NCI-H1092 (cell line): ENCODE data around the gene CAD.

Source experiments
- DNase-seq: peaks from one replicate; lab custom pipeline; 2025; lab: John Stamatoyannopoulos, UW

CAD gene

DNA sequence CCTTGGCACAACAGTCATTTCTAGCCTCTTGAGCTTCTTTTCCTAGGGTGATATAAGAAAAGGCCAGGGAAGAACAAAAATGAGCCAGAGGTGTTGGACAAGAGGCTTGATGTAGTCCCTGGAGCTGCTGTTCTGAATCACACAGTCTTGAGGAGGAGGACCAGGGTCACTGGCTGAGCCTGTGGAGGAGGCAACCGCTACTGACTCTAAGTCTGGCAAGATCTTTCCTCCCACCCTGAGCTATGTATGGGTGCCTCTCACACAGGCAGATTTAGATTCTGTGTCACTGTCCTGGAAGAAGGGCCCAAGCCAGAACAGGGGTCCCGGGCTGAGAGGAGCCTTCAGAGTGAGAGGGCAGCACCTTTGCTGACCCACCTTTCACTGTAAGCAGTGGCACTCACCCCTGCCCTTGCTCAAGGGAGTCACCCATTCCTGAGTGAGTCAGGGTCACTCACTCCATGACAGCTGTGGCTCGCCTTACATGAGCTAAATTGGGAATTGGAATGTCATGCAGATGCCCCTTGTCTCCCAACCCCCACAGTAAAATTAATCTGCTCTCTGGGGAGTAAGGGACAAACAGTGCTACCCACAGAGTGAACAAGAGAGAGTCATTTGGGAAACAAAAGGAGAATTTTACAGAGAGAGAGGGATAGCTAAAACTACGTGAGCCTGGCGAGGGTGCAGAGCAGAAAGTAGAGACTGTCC, 64.8 kb downstream of the CAD start, which contains the start of gene TRIM54:
Gene TRIM54, plus strand, starts transcription at position 575 of the 705 bp plus-strand sequence. CDS start 303 bp downstream, outside the sequence.
- no peak for DNase-seq

DNA sequence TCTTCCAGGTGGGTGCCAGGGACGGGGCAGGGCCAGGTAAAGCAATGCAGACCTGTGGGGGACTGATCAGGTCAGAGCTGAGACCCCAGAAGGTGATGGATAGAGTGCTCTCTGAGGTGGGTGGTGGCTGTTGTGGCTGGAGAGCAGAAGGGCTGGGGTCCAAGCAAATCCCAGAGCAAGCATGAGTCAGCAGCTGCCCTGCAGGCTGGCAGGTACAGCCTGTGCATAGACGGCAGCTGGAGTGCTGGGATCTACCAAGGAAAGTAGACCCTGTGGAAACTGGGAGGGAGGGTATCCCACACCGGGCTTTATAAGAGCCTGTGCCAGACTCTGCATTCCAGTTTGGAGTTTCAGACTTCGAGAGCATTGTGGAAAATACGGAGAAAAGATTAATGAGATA, 65.7 kb downstream of the CAD start:
- DNase-seq = no peak

DNA sequence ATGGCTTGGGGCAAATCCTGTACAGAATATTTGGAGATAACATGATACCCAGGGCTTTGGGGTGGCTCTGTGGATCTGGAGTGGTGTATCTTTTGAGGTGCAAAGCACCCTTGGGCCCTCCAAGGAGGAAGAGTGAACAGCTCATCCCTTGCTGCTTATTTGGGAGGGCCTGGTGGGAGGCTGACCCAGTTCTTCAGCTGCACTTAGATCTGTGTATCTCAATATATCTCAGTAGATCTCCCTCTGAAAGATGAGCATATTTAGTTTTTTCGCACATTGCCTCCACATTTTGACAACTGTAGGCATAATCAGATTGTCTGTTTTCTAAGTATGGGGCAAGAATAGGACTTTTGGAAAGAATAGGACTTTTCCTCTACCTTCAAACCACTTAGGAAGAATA, 67.8 kb downstream of the CAD start:
- no peak for DNase-seq

DNA sequence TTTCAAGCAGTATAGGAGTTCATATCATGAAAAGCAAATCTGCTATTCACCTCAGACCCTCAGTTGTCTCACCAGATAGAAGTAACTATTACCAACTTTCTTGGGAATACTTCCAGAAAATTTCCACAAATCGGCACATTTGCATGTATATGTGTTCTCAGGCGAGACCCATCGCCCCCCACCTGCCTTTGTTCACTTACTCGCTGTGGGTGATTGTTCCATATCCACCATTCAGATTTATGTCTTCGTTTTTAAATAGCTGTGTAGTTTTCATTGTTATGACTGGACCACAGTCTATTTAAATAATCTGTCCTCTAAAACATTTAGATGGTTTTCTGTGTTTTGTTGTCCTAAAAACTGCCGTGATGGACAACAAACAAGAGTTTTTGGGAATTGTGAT, 68.3 kb downstream of the CAD start:
- no peak for DNase-seq

DNA sequence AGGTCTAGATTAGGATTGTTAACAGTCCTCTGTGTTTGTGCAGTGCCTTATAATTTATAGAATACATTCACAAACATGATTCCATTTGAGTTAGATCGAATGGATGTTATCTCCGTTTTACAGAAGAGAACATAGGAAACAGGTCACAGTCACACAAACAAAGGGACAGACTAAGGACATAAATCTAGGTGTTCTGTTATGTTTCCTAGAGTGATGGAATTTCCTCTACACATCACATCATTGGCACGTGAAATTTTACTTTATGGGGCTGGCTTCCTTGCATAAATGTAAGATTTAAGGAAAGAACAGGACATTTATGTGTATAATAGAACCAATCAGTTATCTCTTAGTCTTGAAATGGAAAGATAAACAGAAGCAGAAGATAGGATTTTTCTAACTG, 71.4 kb downstream of the CAD start:
- no peak for DNase-seq

DNA sequence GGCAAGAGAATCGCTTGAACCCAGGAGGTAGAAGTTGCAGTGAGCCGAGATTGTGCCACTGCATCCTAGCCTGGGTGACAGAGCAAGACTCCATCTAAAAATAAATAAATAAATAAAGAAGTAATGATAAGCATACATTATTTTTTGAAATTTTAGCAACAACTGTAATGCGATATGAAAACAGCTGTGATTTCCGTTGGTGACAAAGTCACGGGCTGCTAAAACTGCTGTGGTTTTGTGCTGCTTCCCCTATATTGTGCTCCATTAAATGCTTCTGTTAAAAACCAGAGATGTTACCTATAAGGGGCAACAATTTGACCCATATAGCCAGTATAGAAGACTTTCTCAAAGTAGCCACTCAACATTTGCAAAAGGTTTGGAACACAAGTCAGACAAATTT, 73.4 kb downstream of the CAD start:
- DNase-seq = no peak

DNA sequence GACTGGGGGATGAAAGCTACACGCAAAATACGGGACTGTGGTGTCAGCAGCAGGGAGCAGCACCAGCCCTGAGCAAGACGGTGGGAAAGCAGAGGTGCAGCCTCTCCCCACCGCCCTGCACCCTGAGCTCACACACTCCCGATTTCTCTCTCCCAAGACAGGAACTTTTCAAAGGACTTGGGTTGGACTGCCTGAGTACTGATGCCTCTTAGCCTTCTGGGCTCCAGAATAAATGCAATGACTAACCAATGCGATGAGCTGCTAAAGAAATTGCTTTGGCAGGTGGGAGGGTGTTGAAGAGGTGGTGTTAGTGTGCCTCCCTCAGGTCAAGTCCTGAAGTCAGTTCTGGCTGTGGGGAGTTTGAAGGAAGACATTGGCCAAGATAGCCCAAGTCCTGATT, 74.7 kb downstream of the CAD start:
- DNase-seq = no peak
